ENCODE data around the gene STAMBPL1.

STAMBPL1 gene

DNA sequence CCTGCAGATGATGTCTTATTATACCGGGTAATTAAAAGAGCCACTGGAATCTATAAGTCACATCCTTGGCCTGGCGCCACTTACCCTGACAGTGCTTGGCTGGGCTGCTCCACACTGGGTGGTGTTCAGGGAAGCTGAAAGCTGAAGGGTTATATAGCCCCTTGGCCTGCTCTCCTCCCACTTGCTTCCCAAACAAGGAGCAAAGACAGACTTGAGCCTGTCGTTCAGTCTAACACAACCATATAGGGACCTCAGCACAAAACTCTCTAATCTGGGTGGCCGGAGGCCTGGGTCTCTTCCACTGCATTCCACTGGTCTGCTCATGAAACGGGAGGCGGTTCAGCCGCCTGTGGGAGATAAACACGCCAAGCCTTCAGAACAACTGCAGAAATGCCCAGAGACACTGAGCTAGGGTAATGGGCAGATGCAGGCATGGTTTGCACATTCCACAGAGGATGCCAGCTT is 72.6 kb downstream of the STAMBPL1 start, which contains the start of gene ACTA2:
TSS of gene ACTA2 (minus strand) at position 127 of the 465 bp plus-strand sequence. CDS start 3,843 bp downstream, outside the sequence.
- DNase-seq (ENCODE audit: low spot score), result no peak

- DNase-seq (ENCODE audit: low spot score), result no peak
Measured at GRCh38 chr10:88953662-88954061, 73.6 kb downstream of the STAMBPL1 start.

DNA sequence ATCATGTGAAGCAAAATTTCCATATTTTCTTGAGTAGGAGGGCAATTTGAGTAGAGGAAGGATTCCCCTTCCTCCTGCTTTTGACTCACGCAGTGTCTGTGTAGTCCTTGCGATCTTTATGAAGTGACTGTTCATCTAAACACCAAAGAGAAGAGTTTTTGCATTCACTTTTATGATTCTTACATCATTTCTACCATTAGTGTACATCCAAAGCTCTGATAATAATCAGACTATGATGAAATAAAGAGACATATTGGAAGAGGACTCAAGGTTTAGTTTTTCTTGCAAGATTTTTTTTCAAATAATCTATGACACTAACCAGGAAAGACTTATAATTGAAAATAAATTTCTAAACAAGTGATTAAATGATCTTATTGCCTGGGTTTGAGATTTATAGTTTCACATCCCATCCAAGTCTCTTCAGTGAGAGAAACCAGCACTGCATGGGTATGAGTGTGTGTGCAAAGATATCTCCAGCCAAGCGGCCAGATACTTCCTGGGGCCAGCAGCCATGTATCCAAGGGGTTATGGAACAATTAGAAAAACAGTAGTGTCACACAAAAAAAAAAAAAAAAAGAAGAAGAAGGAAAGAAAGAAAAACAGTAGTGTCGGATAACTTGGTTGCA is 74.5 kb downstream of the STAMBPL1 start:
- no peak for DNase-seq (ENCODE audit: low spot score)

DNA sequence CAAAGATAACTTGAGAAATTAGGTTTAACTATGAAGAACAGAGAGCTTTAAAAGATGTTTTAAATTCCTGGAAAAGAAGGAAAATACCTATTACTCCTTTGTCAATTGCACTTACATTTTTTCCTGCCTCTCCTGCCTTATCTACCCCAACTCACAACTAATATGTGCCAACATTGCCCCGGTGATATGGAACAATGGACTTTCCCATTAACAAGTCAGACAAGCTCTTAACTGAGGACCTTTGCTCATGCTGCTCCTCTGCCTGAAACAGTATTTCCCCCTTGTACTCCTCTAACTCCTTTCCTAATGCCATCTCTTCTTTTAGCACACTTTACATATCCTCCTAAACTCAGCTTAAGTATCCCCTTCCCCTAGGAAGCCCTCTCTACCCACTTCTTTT is 77.3 kb downstream of the STAMBPL1 start:
- no peak for DNase-seq (ENCODE audit: low spot score)

DNA sequence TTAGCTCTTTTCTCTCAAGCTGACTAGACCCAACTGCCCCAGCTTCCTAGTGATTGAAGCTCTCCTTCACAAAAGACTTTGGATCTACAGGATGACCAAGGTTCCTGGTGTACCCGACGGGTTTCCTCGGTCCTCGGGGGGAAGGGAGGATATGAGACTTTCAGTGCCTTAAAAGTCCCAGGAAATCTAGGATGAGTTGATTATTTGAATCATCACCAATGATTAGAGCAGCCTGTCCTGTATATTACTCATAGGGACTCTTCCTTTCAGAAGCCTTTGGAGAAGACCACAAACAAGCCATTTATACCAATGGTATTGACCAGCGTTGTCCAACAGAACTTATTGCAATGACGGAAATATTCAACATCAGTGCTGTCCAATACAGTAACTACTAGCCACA is 78.7 kb downstream of the STAMBPL1 start:
- no peak for DNase-seq (ENCODE audit: low spot score)

GRCh38 chr10:88960802-88961201 is 80.8 kb downstream of the STAMBPL1 start:
- DNase-seq (ENCODE audit: low spot score), result no peak

- no peak for DNase-seq (ENCODE audit: low spot score)
Measured at GRCh38 chr10:88961266-88961665, 81.2 kb downstream of the STAMBPL1 start.

DNA sequence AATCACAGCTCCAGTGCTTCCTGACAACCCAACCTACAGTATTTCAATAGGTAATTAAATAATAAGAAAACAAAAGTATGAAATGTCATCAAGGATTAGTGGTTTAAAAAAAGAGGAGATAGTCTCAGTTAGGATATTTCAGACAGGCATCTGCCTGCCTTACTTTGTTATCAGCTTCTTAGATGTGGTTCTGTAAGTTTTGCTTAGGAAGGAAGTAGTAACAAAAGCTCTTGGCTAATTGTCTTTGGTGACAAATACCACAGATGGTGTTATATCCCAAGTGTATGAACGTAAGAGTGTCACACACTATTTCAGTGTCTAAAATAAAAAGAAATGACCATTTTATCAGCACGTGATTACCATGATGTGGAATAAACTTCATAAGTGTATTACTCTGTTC is 82.3 kb downstream of the STAMBPL1 start:
- DNase-seq (ENCODE audit: low spot score), result no peak

DNA sequence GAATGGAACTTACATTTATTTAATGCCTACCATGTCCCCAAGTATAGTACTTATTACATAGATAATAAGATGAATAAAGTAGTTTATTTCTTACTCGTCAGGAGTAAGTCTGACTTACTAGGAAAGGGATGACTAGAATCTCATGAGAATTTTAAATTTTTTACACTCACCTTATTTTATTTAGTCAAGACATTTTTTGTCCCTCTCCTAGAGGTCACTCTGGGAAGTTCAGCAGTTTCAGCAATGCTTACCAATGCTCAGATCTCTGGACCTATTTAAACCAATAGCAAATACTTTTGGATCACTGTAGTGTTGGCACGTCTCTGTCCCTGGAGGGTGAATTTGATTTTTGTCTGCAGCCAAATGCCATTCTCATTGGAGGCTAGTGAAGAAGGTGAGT is 83.3 kb downstream of the STAMBPL1 start:
- no peak for DNase-seq (ENCODE audit: low spot score)

GRCh38 chr10:88964360-88964759 is 84.3 kb downstream of the STAMBPL1 start:
- DNase-seq (ENCODE audit: low spot score), result no peak

DNA sequence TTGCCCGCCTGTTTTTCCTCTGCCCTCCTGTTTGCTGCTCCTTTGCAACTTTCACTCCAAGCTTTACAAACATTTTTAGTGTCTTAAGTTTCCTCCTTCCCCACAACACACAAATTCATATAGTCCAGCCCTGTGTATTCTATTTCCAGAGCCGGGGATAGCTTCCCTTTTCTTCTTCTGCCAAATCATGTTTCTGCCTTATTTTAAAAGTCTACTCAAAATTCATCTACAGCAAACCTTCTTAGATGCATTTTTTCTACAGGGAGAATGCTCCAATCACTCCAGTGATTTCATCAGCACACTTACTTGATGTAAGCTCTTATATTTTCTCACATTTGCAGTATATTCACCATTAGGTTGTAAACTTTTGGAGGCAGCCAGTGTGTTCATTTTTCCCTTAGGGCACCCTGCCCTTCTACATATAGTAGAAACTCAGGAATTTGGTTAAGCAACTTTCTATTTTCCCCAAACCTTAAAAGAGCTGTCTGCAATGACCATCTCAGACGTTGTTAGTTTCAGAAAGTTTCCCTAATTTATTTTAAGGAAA is 84.9 kb downstream of the STAMBPL1 start:
- no peak for DNase-seq (ENCODE audit: low spot score)

GRCh38 chr10:88966797-88967196 is 86.8 kb downstream of the STAMBPL1 start:
- DNase-seq (ENCODE audit: low spot score), result no peak

DNA sequence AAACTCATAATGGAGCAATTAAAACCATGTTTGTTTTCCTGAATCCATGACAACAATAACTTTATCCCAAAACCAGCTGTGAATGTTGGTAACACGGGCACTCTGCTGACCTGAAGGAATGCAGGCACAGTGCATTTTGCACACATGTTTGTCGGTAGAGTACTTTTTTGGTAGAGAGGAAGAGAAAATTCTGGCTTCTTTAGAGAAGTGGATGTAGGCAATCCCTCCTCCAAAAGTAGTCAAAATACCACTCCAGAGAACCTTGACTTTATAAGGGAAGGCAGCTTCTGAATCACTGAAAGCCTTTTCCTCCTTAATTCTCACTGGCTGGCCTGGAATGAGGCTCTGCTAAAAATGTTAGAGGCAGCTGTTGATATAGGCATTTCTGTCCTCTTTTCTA is 88.3 kb downstream of the STAMBPL1 start:
- DNase-seq (ENCODE audit: low spot score), result no peak

DNA sequence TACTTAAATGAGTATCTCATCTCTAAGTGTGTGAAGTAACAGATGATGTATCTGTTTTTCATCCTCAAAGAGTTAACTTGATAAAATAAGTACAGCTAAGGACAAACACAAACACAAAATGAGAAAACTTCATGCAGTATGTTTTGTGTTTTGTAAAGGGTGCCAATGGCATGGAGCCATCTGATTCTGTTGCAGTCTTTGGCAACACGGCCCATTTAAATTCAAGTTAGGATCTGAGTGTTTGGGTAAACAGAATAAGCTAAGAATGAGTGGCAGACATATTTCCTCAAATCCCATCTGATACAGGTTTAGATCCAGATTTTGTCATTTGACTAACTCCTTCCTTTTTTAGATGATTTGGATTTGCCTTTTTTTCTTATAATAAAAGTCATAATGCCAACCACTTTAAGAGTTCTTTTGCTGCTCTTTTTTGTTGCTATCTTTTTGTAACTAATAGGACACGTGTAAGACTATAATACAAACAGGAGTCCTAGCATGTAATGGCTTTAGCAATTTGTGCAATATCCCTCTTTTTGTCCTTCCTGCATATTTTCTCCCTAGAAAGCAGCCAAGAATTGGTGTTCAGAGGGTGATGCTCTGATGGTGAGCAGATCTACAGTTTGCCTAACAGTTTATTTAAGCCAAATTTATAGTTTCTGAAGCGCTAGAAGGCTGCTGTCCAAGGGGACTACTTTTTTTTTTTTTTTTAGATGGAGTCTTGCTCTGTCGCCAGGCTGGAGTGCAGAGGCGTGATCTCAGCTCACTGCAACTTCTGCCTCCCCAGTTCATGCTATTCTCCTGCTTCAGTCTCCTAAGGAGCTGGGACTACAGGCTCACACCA is 91.4 kb downstream of the STAMBPL1 start:
- no peak for DNase-seq (ENCODE audit: low spot score)

Data from NAMALWA (cell line).